ENCODE results near the gene CTPS2.

DNA sequence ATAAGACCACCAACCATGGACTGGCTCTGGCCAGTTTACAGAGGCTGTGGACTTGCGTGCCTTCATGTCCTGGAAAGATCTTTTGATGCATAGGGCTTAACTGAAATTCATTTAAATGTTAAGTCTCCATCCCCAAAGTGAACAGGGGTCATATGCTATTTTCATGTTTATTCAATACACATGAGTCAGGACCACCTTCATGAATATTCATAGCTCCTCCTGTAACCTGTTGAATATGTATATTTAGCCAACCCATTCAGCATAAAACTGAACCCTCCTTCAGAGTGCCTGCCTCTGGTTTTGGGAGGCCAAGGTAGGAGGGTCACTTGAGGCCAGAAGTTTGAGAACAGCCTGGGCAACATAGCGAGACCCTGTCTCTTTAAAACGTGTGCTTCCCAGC lies 7.1 kb downstream of the CTPS2 start:
- TF ChIP-seq, protein P1, sequence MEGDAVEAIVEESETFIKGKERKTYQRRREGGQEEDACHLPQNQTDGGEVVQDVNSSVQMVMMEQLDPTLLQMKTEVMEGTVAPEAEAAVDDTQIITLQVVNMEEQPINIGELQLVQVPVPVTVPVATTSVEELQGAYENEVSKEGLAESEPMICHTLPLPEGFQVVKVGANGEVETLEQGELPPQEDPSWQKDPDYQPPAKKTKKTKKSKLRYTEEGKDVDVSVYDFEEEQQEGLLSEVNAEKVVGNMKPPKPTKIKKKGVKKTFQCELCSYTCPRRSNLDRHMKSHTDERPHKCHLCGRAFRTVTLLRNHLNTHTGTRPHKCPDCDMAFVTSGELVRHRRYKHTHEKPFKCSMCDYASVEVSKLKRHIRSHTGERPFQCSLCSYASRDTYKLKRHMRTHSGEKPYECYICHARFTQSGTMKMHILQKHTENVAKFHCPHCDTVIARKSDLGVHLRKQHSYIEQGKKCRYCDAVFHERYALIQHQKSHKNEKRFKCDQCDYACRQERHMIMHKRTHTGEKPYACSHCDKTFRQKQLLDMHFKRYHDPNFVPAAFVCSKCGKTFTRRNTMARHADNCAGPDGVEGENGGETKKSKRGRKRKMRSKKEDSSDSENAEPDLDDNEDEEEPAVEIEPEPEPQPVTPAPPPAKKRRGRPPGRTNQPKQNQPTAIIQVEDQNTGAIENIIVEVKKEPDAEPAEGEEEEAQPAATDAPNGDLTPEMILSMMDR (IDR thresholded peaks at IDR 0.05), result no peak
- no peak for TF ChIP-seq POLR2AphosphoS5 (IDR thresholded peaks at IDR 0.05)
- TF ChIP-seq POLR2A (IDR thresholded peaks at IDR 0.05), result no peak

All from breast epithelium (tissue), 3 donors.